ENCODE results near the gene EYA4. TPM values are rescaled to one million over a fixed set of nuclear protein-coding genes. Genes with fewer than 3 reads are reported as not detected.

EYA4 gene
- total RNA-seq, 2 experiments from 2014 or later = not detected

GRCh38 chr6:133408132-133408531 lies 167.0 kb downstream of the EYA4 start:
- Histone ChIP-seq H2AFZ (ENCODE audit: low read length) (no peak overlapping the region), H3K27ac (ENCODE audit: low read depth, low read length, poor library complexity, severe bottlenecking) (no peak overlapping the region), H3K4me2 (ENCODE audit: low read length) (no peak overlapping the region), H4K20me1 (ENCODE audit: insufficient read depth, low read length) (no peaks in the 10 kb centered on the region), H3K9me2 (ENCODE audit: insufficient read depth, low read length) (no peaks in the 10 kb centered on the region), H3K4me1 (ENCODE audit: insufficient read depth, low read length, poor library complexity, severe bottlenecking) (no peaks in the 10 kb centered on the region), H3K36me3 (ENCODE audit: insufficient read depth, low read length) (no peaks in the 10 kb centered on the region), H3K79me2 (ENCODE audit: insufficient read depth, low read depth, low read length) (no peaks in the 10 kb centered on the region), H3K9me3 (ENCODE audit: low read length) (no peaks in the 10 kb centered on the region), H3K4me3 (ENCODE audit: low read depth, low read length, poor library complexity, severe bottlenecking) (no peak overlapping the region)
- TF ChIP-seq EZH2phosphoT487 (IDR thresholded peaks at IDR 0.05; ENCODE audit: borderline replicate concordance, low read depth, low read length) (no peak), CTCF (conservative IDR thresholded peaks at IDR 0.05; ENCODE audit: low read length) (no peak)
- POLR2A ChIA-PET = interaction anchor here (1.8 kb wide), 1 partner anchor 14 kb away, joined by 4 read pairs; no protein-coding TSS in a partner anchor
- intact Hi-C loops (cut with micrococcal nuclease; ENCODE audit: unreplicated experiment) = no loop called here
- no TSS peak for BruUV-seq (replicated peaks)
- CTCF ChIA-PET (ENCODE audit: unreplicated experiment) = no interaction called here
- DNase-seq (ENCODE audit: low spot score) = no peak

- POLR2A ChIA-PET = interaction anchor here (1.8 kb wide), 1 partner anchor 14 kb away, joined by 4 read pairs; no protein-coding TSS in a partner anchor
- Histone ChIP-seq H3K4me3 (ENCODE audit: low read depth, low read length, poor library complexity, severe bottlenecking) (no peak overlapping the region), H3K9me3 (ENCODE audit: low read length) (no peaks in the 10 kb centered on the region), H3K4me2 (ENCODE audit: low read length) (no peak overlapping the region), H3K36me3 (ENCODE audit: insufficient read depth, low read length) (no peaks in the 10 kb centered on the region), H2AFZ (ENCODE audit: low read length) (no peak overlapping the region), H3K79me2 (ENCODE audit: insufficient read depth, low read depth, low read length) (no peaks in the 10 kb centered on the region), H4K20me1 (ENCODE audit: insufficient read depth, low read length) (no peaks in the 10 kb centered on the region), H3K9me2 (ENCODE audit: insufficient read depth, low read length) (no peaks in the 10 kb centered on the region), H3K27ac (ENCODE audit: low read depth, low read length, poor library complexity, severe bottlenecking) (no peak overlapping the region), H3K4me1 (ENCODE audit: insufficient read depth, low read length, poor library complexity, severe bottlenecking) (no peaks in the 10 kb centered on the region)
- CTCF ChIA-PET (ENCODE audit: unreplicated experiment) = no interaction called here
- intact Hi-C loops (cut with micrococcal nuclease; ENCODE audit: unreplicated experiment) = no loop called here
- no TSS peak for BruUV-seq (replicated peaks)
- TF ChIP-seq CTCF (conservative IDR thresholded peaks at IDR 0.05; ENCODE audit: low read length) (no peak), EZH2phosphoT487 (IDR thresholded peaks at IDR 0.05; ENCODE audit: borderline replicate concordance, low read depth, low read length) (no peak)
- no peak for DNase-seq (ENCODE audit: low spot score)
These were observed 167.4 kb downstream of the EYA4 start for GRCh38 chr6:133408543-133408942.

- no peaks in the 10 kb centered on the region for H4K20me1 ChIP-seq (ENCODE audit: insufficient read depth, low read length)
- H3K9me3 ChIP-seq (ENCODE audit: low read length) = no peaks in the 10 kb centered on the region
- H3K4me2 ChIP-seq (ENCODE audit: low read length) = no peak overlapping the region
- CTCF ChIA-PET (ENCODE audit: unreplicated experiment) = no interaction called here
- no TSS peak for BruUV-seq (replicated peaks)
- no peaks in the 10 kb centered on the region for H3K36me3 ChIP-seq (ENCODE audit: insufficient read depth, low read length)
- POLR2A ChIA-PET = interaction anchor here (0.6 kb wide), 1 partner anchor 30 kb away, joined by 4 read pairs; no protein-coding TSS in a partner anchor
- TF ChIP-seq CTCF (conservative IDR thresholded peaks at IDR 0.05; ENCODE audit: low read length) (no peak), EZH2phosphoT487 (IDR thresholded peaks at IDR 0.05; ENCODE audit: borderline replicate concordance, low read depth, low read length) (no peak)
- H3K4me1 ChIP-seq (ENCODE audit: insufficient read depth, low read length, poor library complexity, severe bottlenecking) = no peaks in the 10 kb centered on the region
- no peak overlapping the region for H3K27ac ChIP-seq (ENCODE audit: low read depth, low read length, poor library complexity, severe bottlenecking)
- no peak for DNase-seq (ENCODE audit: low spot score)
- intact Hi-C loops (cut with micrococcal nuclease; ENCODE audit: unreplicated experiment) = no loop called here
- H2AFZ ChIP-seq (ENCODE audit: low read length) = no peak overlapping the region
- H3K9me2 ChIP-seq (ENCODE audit: insufficient read depth, low read length) = no peaks in the 10 kb centered on the region
- H3K4me3 ChIP-seq (ENCODE audit: low read depth, low read length, poor library complexity, severe bottlenecking) = no peak overlapping the region
- H3K79me2 ChIP-seq (ENCODE audit: insufficient read depth, low read depth, low read length) = no peaks in the 10 kb centered on the region
These were observed 169.7 kb downstream of the EYA4 start for GRCh38 chr6:133410638-133411435.

Measured in OCI-LY7 (cell line).